PC-9 (cell line): Measurements from ENCODE around the gene FICD.

Source experiments
- CTCF ChIP-seq: fragments of 200-600 bp; sonication (generic); conservative IDR thresholded peaks from 2 replicates; pipeline ENCODE4 v1.6.1; 2017; ENCODE audit warnings: mixed run types, antibody characterized with exemption, mild to moderate bottlenecking, moderate library complexity
- EZH2 ChIP-seq: fragments of 200-600 bp; sonication (generic); IDR thresholded peaks from 2 replicates; pipeline ENCODE4 v1.8.0; 2017; ENCODE audit warnings: antibody characterized with exemption, low read depth

- no peak for TF ChIP-seq CTCF
- no peak for TF ChIP-seq EZH2
Measured at GRCh38 chr12:108525681-108526080, 10.6 kb downstream of the FICD start.
